ENCODE results near the gene U2AF2.

DNA sequence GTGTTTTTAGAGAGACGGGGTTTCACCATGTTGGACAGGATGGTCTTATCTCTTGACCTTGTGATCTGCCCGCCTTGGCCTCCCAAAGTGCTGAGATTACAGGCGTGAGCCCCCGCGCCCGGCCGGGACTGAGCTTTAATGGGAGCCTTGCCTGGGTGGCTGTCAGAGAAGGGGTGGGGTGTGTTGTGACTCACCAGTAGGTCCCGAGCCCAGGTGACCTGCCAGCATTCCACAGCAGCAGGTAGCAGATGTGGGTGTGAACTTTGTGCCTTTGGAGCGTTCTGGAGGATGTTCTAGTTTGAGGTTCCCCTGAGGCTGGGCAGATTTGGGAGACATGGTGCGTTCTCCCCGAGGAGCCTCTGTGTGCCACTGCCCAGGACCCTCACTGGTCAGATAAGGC, 13.1 kb downstream of the U2AF2 start:
- TF ChIP-seq POLR2A (IDR thresholded peaks at IDR 0.05), result no peak
- TF ChIP-seq, protein P1, sequence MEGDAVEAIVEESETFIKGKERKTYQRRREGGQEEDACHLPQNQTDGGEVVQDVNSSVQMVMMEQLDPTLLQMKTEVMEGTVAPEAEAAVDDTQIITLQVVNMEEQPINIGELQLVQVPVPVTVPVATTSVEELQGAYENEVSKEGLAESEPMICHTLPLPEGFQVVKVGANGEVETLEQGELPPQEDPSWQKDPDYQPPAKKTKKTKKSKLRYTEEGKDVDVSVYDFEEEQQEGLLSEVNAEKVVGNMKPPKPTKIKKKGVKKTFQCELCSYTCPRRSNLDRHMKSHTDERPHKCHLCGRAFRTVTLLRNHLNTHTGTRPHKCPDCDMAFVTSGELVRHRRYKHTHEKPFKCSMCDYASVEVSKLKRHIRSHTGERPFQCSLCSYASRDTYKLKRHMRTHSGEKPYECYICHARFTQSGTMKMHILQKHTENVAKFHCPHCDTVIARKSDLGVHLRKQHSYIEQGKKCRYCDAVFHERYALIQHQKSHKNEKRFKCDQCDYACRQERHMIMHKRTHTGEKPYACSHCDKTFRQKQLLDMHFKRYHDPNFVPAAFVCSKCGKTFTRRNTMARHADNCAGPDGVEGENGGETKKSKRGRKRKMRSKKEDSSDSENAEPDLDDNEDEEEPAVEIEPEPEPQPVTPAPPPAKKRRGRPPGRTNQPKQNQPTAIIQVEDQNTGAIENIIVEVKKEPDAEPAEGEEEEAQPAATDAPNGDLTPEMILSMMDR (IDR thresholded peaks at IDR 0.05), result no peak
